ENCODE measurements around the gene TANGO6. TPM values are rescaled to one million over a fixed set of nuclear protein-coding genes. Genes with fewer than 3 reads are reported as not detected.

The TANGO6 gene
- total and polyA plus RNA-seq, 9 donors, result 4.7 to 27.8 (median 15.5) TPM

DNA sequence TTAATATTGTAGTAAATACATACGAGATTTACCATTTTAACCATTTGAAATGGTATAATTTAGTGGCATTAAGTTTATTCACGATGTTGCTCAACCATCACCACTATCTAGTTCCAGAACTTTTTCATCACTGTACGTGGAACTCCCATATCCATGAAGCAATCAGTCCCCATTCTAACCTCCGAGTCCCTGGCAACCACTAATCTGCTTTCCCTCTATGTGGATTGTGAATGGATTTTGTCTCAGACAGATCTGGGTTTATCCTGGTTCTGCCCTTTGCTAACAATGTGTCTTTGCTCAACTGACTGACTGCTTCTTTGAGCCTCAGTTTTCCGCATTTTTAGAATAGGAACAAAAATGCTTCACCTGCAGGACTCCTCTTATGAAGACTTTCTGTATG is 51.4 kb downstream of the TANGO6 start:
- Histone ChIP-seq H3K4me1 (ENCODE audit: insufficient read depth) (peaks cover 5% of the 10 kb centered on the region), H3K36me3 (no peaks in the 10 kb centered on the region), H3K9me3 (no peaks in the 10 kb centered on the region), H3K27ac (no peak overlapping the region), H3K4me3 (no peak overlapping the region), H3K27me3 (no peaks in the 10 kb centered on the region)
- intact Hi-C loops (cut with DNase I), result no loop called here
- DNase-seq, result no peak
- no peak for TF ChIP-seq EP300 (IDR thresholded peaks at IDR 0.05)
- TF ChIP-seq, protein P1, sequence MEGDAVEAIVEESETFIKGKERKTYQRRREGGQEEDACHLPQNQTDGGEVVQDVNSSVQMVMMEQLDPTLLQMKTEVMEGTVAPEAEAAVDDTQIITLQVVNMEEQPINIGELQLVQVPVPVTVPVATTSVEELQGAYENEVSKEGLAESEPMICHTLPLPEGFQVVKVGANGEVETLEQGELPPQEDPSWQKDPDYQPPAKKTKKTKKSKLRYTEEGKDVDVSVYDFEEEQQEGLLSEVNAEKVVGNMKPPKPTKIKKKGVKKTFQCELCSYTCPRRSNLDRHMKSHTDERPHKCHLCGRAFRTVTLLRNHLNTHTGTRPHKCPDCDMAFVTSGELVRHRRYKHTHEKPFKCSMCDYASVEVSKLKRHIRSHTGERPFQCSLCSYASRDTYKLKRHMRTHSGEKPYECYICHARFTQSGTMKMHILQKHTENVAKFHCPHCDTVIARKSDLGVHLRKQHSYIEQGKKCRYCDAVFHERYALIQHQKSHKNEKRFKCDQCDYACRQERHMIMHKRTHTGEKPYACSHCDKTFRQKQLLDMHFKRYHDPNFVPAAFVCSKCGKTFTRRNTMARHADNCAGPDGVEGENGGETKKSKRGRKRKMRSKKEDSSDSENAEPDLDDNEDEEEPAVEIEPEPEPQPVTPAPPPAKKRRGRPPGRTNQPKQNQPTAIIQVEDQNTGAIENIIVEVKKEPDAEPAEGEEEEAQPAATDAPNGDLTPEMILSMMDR (IDR thresholded peaks at IDR 0.05), result no peak
- TF ChIP-seq POLR2A (IDR thresholded peaks at IDR 0.05), result no peak
- 92 to 95% (median 93%) methylated on average over 5 of the region's 5 CpGs for WGBS, 3 donors

- no peak for TF ChIP-seq EP300 (IDR thresholded peaks at IDR 0.05)
- TF ChIP-seq, protein P1 (IDR thresholded peaks at IDR 0.05), result no peak
- no peak for TF ChIP-seq POLR2A (IDR thresholded peaks at IDR 0.05)
- Histone ChIP-seq H3K27me3 (no peaks in the 10 kb centered on the region), H3K27ac (no peak overlapping the region), H3K9me3 (no peaks in the 10 kb centered on the region), H3K36me3 (no peaks in the 10 kb centered on the region), H3K4me3 (no peak overlapping the region), H3K4me1 (ENCODE audit: insufficient read depth) (no peaks in the 10 kb centered on the region)
- intact Hi-C loops (cut with DNase I), result no loop called here
- DNase-seq, result no peak
- 92 to 95% (median 92%) methylated on average over 4 of the region's 4 CpGs for WGBS, 3 donors
Observed at GRCh38 chr16:68898026-68898425, 54.7 kb downstream of the TANGO6 start.

- H3K9me3 ChIP-seq, result no peaks in the 10 kb centered on the region
- no peak overlapping the region for H3K27ac ChIP-seq
- no peaks in the 10 kb centered on the region for H3K36me3 ChIP-seq
- no peak overlapping the region for H3K4me3 ChIP-seq
- DNase-seq, result no peak
- no peaks in the 10 kb centered on the region for H3K27me3 ChIP-seq
- intact Hi-C loops (cut with DNase I), result loop anchor here in 1 of 4 donors (10.0 kb wide), 1 partner anchor 225 kb away; no protein-coding TSS in a partner anchor
- TF ChIP-seq, protein P1 (IDR thresholded peaks at IDR 0.05), result no peak
- no peak for TF ChIP-seq POLR2A (IDR thresholded peaks at IDR 0.05)
- no peak for TF ChIP-seq EP300 (IDR thresholded peaks at IDR 0.05)
- 88 to 92% (median 91%) methylated on average over 4 of the region's 4 CpGs for WGBS, 3 donors
- no peaks in the 10 kb centered on the region for H3K4me1 ChIP-seq (ENCODE audit: insufficient read depth)
Observed at GRCh38 chr16:68900009-68900408, 56.7 kb downstream of the TANGO6 start.

DNA sequence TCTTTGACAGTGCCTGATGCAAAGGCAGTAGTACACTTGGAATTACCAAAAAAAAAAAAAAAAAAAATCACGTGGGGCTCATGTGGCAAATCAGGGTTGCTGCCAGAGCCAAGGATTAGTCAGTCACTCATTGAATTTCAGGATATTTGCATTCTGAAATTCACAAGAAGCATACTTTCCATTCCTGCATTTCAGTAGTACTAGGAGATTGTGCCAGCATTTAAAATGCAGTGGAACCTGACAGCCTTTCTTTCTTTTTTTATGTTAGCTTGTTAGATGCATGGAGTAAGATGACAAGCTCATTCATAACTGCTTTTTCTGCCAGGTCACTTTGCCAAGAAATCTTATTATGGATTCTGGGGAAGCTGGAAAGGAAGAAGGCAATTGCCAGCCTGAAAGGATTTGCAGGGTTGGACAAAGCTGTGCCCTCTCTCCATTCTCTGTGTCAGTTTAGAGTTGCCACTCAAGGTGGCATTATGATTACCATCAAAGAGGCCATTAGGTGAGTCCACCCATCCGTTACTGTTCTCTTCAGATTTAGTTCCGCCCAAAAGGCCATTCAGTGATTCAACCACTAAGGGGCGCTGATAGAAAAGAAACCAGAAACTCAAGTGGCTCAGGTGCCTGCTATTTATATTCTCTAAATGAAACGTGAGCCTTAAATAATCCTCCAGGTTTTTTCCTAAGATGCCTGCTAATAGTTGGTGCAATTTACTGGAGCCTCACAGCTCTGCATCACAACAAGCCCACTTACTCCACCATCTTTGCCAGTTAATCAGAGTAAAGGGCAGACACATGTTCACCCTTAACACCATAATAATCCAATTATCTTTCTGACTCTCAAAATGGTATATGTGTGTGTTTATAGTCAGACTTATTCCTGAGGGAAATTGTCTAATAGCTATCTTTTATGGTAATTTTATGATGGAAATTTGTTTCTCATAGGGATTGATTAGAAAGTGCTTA is 59.0 kb downstream of the TANGO6 start:
- Histone ChIP-seq H3K4me3 (no peak overlapping the region), H3K4me1 (ENCODE audit: insufficient read depth) (no peaks in the 10 kb centered on the region), H3K27ac (no peak overlapping the region), H3K9me3 (no peaks in the 10 kb centered on the region), H3K36me3 (no peaks in the 10 kb centered on the region), H3K27me3 (no peaks in the 10 kb centered on the region)
- 26 to 35% (median 33%) methylated on average over 5 of the region's 5 CpGs for whole genome bisulfite sequencing, 3 donors
- TF ChIP-seq POLR2A (IDR thresholded peaks at IDR 0.05) (no peak), EP300 (IDR thresholded peaks at IDR 0.05) (no peak)
- TF ChIP-seq, protein P1 (IDR thresholded peaks at IDR 0.05), result peak in 1 of 3 donors; percentile 21
- no peak for DNase-seq
- intact Hi-C loops (cut with DNase I), result loop anchor here in 1 of 4 donors (10.0 kb wide), 1 partner anchor 223 kb away; no protein-coding TSS in a partner anchor

Data from ovary (tissue), 9 donors.